Measurements from ENCODE around the gene ZNF775.
A peak's percentile ranks its signal among the peaks of the same experiment; 100 is the strongest.

The ZNF775 gene

DNA sequence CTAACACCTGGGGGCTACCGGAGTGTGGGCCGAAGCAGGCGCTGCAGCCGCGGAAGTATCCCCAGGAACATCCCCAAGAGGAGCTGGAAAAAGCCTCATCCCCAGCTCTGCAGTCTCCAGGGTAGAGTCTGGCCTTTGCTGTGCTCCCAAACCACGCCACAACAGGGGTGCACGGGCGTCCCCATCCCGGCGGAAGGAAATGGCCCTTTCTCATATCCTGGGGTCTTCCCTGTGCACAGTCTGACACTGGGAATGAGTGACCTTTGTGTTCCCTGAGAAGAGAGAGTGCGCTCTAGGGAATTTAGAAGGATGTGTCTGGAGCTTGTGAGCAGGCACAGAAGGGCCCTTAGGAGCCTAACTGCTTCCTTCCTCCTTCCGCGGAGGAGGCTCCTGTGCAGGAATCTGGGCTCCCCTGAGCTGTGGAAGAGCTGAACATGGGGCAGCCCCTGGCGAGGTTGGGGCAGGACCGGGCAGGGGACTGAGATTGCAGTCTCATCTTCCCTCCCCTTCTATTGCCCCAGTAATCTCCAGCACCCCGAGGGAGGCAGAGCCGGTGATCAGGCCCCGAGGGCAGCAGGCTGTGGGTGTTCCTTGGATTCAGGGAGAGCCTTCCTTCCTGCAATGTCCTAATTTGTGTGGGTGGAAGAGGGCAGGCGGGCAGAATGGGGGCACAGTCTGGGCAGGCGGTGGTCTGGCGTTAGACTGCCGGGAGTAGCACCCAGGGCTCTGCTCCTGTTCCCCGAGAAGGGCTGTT lies 9.2 kb upstream of the ZNF775 start:
- no peak for DNase-seq

DNA sequence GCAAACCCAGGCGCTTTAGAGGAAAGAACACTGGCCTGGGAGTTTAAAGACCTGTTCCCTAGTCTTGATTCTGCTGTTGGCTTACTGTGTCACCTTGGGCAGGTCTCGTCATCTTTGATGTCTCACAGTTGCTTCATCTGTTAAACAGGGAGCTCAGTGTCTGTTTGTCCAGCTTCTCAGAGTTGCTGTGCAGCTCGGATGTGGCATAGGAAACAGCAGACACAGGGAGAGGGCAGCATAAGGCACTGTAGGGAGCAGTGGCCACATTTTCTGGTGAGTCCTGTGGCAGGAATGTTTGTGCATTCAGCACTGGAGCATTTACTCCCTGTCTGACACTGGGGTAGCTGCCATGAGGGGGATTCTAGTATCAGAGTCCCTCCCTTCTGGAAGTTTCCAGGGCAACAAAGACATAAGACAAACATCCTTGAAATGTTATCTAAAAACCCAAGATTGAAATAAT lies 8.5 kb upstream of the ZNF775 start:
- no peak for DNase-seq

DNA sequence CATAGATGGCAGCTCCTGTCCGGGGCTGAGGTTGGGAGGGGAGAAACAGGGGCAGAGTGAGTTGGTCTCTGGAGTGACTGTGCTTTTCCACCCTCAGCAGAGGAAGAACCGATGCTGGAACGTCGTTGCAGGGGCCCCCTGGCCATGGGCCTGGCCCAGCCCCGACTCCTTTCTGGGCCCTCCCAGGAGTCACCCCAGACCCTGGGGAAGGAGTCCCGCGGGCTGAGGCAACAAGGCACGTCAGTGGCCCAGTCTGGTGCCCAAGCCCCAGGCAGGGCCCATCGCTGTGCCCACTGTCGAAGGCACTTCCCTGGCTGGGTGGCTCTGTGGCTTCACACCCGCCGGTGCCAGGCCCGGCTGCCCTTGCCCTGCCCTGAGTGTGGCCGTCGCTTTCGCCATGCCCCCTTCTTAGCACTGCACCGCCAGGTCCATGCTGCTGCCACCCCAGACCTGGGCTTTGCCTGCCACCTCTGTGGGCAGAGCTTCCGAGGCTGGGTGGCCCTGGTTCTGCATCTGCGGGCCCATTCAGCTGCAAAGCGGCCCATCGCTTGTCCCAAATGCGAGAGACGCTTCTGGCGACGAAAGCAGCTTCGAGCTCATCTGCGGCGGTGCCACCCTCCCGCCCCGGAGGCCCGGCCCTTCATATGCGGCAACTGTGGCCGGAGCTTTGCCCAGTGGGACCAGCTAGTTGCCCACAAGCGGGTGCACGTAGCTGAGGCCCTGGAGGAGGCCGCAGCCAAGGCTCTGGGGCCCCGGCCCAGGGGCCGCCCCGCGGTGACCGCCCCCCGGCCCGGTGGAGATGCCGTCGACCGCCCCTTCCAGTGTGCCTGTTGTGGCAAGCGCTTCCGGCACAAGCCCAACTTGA lies 7.8 kb upstream of the ZNF775 start:
- DNase-seq: no peak

DNA sequence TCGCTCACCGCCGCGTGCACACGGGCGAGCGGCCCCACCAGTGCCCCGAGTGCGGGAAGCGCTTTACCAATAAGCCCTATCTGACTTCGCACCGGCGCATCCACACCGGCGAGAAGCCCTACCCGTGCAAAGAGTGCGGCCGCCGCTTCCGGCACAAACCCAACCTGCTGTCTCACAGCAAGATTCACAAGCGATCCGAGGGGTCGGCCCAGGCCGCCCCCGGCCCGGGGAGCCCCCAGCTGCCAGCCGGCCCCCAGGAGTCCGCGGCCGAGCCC lies 7.2 kb upstream of the ZNF775 start:
- no peak for DNase-seq

DNA sequence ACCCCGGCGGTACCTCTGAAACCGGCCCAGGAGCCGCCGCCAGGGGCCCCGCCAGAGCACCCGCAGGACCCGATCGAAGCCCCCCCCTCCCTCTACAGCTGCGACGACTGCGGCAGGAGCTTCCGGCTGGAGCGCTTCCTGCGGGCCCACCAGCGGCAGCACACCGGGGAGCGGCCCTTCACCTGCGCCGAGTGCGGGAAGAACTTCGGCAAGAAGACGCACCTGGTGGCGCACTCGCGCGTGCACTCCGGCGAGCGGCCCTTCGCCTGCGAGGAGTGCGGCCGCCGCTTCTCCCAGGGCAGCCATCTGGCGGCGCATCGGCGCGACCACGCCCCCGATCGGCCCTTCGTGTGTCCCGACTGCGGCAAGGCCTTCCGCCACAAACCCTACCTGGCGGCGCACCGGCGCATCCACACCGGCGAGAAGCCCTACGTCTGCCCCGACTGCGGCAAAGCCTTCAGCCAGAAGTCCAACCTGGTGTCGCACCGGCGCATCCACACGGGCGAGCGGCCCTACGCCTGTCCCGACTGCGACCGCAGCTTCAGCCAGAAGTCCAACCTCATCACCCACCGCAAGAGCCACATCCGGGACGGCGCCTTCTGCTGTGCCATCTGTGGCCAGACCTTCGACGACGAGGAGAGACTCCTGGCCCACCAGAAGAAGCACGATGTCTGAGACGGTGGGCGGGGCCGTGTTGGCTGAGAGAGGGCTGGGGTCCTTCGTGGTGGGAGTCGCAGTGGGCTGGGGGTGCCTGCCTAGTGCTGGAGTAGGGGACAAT lies 6.7 kb upstream of the ZNF775 start:
- no peak for DNase-seq

DNA sequence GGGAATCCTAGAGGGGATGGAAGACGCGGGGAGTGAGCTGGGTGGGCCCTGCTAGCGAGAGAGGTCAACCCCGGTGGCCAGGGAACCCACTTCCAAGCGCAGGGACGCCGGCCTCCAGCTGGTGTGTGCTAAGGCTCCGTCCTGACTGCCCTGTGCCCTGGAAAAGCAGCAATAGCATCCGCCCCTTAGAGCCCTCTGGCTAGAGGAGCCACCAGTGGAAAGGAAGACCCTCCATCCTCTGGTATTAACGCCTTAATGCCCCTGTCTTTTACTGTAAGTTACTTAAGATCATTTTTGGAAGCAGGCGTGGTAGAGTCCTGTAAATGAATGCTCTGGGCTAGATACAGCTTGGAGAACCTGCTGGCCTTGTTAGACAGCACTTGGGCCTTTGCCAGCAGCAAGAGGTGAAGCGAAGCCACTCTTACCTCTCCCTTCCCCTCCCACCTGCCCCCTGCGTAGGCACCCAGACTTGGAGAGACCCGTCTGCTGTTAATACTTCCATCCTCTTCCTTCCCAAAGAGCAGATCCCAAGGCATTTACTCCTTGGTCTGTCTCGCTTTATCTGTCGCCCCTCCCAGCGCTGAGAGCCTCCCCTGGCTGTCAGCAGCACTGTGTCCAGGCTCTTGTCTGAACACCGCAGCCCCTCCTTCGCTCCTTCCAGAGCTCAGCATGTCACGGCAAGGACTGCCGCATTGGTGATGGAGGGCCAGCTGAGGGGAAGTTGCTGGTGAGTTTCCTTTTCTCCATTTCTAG lies 5.9 kb upstream of the ZNF775 start:
- DNase-seq: no peak

DNA sequence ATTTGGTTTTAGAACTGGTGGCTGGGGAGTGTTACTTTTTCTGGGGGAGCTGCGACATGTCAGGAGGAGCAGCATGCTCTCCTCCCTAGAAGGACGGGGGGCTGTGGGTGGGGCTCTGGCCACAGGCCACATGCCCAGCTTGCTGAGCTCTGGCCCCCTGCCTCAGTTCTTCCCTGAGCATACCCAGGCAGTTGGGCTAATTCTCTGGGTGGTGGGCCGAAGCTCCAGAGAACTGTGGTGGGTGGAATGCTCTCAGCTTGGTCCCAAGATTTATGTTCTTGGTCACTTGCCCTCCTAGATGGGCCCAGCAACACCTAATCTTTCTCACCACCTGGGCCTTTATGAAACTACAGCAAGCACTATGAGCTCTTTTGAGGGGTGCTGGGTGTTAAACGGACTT lies 5.1 kb upstream of the ZNF775 start:
- DNase-seq: no peak

DNA sequence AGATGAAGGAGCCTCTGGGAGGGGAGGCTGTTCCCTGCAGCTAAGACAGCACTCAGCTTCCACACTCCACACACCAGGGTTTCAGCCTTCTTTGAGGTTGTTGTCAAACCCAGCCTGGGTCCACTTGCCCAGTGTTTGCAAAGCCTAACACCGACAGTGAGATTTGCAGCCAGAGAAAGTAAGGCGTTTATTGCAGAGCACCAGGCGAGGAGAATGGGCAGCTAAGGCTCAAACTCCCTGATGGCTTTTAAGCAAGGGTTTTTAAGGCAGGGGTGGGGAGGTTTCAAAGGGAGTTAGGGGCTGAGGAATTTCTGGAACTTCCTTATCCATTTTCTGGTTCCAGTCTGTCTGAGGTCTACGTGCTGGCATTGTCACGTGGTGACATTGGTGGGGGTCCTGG lies 4.7 kb upstream of the ZNF775 start:
- no peak for DNase-seq

DNA sequence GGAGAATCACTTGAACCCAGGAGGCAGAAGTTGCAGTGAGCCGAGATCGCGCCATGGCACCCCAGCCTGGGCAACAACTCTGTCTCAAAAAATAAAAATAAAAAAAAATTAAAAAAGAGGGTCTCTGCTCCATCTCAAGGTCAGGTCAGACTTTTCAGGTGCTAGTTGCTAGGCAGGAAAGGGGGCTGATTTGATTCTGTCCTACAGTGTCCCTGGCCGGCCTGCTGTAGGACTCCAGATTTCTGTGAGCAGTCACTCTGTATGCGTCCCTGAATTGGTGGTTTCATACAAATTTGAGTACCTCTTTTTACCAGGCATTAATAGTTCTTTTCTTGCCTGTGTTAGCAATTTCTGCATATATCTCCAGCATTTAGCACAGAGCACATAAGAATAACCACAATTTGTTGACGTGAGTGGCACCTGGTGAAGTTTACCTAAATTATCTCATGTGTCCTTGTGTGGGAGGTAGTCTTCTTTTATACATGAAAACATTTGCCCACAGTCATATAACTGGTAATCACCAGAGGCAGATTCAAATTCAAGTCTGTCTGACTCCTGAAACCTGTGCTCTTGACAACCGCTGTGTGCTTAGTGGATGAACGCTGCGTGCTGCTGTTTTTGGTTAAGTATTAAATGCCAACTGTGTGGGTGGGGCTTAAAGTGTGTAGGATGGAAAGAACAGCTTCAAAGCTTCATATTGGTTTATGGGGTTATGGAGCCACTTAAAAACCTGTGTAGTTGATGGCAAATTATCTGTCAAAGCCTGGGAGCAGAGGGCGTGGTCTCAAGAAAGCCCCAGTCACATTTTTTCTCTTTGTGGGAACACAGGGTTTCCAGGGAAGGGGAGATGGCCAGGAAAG lies 3.2 kb upstream of the ZNF775 start:
- DNase-seq: no peak

DNA sequence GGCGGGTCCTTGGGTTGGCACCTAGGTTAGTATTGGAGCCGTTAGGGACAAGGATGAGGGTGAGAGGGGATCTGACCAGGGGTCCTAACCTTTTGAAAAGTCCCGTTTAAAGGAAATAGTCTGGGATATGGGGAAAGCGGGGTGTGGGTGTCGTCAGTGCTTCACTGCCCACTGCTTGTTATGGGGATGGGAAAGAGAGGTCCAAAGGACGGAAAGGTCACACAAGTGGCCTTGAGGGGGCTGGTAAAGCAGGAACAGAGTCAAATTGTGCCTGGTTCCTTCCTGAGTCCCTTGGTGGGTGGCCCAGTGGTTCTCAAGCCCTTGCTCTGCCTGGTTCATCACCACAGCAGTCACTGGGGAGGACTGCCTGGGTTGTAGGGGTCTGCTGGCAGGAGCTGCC lies 2.6 kb upstream of the ZNF775 start:
- no peak for DNase-seq

DNA sequence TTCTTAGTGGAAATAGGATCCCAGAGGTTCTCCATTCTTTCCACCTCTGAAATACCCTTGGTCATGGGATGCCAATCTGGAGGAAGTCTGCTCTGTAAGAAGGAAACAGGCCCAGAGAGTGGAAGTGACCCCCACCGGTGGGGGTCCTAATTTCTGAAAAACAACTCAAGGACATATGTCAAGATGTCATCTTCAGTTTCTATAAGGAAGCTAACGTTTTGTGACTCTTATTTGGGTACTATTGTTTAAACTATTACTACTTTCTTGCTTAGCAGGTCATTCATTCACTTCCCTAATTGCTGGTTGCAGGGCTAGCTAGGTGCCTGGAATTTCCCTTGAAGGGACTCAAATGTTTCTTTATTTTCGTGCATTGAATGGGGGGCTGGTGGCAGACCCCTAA lies 1.9 kb upstream of the ZNF775 start:
- DNase-seq: no peak

DNA sequence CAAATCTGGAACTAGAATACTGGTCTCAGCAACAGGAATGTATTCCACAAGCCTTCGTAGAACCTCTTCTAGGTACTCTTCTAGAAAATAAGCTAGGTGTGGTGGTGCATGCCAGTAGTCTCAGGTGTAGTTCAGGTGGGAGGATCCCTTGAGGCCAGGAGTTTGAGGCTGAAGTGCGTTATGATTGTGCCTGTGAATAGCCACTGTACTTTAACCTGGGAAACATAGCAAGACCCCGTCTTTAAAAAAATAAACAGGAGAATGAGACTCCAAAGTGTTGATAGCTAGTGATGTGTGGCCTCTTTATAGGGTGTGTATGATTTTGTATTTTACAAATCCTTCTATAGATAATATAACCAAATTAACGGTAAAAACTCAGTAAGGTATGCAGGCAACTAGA lies 1.5 kb upstream of the ZNF775 start:
- no peak for DNase-seq

DNA sequence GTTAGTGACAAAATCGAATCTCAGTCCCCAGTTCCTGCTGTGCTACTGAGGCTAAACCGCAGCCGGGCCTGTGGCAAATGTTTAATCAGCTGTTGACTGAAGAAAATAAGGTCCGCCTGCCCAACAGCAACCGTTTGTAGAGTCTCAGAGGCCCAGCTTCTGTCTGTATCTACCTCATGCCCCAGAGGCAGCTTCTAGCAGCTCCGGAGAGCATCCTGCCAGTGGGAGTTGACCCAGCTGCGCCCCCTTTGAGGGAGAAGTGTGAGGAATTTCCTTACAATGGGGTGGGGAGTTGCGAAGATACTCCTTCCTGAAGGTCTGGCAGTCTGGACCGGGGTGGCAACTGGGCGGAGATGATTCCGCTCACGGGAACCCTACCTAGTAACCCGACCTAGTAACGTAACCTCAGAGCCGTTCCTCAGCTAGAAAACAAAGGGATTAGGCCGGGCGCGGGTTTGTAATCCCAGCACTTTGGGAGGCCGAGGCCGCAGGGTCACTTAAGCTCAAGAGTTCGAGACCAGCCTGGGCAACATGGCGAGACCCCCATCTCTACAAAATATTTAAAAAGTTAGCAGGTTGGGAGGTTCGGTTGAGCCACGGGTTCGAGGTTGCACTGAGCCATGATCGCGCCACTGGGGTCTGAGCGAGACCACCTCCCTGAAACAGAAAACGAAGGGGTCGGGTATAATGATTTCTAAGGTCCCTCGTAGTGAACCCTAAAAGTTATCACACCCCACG lies 846 bp upstream of the ZNF775 start:
- peak; percentile 34 for DNase-seq

DNA sequence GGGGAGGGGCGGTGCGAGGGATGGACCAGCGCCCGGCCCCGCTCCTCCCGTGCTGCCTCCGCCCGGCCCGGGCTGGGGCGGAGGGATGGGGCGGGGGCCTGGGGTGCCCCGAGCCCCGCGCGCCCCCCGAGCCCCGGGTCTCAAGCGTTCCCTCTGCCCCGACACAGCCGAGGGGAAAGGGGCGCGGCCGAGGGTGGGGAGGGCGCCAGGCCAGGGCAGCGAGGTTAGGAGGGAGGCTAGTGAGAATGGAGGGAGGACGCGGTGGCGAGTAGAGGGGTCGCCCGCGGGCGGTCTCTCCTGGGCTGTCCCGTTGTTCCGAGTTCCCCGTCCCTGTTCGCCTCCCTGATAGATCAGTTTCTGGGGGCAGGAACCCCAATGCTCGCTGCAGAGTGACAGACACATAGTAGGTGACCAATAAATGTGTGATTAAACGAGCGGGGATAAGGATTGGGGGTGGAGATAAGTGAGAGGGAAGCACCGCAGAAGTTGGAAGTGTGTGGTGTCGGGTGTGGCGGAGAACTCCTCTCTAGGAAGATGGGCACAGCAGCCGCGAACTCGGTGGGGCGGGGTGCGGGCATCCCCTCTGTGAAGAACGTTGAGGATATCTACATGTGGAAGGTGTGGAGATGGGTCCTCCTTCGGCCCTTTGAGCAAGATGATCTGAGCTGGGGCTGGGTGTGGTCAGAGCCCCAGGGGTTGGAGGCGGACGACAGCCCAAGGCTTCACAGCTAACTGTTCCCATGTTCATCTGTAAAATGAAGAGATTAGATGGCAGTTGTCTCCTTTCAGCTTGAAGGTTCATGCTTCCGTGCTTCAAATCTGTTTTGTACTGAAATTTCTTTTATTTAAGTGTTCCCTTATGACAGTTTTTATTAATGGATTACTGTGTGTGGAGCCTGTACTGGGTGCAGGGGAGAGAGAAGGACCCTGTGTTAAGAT lies 580 bp downstream of the ZNF775 start:
- no peak for DNase-seq

DNA sequence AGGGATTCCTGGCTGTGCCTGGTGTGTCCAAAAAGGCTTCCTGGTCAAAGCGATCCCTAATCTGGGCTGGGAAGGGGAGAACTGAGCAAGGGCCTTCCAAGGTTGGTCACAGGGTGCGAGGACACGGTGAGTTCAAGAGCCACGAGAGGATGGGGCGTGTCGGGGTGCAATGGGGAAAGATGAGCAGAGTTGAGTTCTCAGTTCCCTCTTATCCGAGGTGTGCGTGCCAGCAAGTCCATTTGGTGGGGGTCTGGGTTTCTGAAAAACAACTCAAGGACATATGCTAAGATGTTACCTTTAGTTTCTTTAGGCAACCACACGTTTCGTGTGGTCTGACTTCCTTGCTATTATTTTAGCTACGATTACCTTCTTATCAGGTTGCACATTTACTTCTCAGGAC lies 1.3 kb downstream of the ZNF775 start:
- DNase-seq: no peak

DNA sequence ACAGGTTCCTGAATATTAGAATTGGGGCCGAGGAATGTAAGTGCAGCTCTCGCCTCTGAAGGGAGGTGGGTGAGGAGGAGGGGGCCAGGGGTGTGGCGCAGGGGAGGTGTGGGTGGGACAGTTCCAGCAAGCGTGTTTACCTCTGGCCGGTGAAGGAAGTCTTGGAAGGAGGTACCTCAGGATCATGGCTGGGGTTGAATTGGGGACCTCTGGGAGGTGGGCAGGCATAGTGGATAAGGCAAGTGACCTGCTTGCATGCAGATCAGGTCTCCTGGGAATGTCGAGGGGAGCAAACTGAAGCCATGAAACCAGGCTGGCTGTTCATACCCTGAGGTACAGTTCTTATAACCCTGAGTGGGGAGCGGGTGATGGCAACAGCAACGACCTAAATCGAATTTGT lies 2.0 kb downstream of the ZNF775 start:
- DNase-seq: no peak

DNA sequence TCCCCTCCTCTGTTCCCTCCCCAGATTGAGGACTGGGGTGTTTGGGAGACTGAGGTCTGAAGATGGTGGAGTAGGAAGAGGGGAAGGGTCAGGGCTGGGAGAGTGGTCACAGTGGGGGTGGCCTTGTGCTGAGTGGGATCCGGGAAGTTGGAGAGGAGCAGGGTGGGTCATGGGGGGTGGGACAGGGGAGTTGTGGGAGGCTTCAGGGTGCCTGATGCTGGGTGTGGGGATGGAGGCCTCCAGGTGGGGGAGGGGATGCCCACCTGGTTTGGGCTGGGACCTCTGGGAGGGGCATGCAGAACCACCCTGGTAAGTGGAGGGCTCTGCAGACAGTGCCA lies 2.6 kb downstream of the ZNF775 start:
- DNase-seq: no peak

DNA sequence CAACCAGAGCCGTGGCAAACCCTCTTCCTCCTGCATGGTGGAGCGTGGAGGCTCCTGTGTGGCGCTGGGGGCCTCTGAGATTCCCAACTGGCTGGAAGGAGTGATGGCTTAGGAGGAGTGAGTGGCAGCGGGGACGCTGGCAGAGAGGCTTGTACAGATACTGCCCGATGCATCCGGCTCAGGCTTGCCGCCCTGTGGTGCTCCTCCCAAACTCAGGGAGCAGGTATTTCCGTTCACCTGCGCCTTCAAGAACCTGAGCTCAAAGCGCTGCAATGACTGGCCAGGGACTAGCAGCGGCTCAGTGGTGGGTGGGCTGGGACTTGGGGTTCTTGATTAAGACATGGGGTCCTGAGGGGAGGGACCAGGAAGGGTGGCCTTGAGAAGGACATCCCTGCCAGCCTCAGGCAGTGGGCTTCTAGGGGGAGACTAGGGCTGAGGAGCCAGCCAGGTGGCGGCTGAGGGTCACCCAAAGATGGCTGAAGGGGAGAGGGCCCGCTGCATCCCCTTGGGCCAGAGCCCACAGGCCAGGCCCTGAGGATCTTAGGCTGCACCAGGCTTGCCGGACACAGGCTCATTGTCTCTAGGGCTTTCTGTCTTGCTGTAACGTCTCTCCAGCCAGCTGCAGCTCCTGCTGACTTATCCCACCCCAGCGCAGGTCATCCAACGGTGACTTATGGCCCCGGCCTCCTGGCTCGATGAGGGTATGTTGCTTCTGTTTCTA lies 3.2 kb downstream of the ZNF775 start:
- no peak for DNase-seq

DNA sequence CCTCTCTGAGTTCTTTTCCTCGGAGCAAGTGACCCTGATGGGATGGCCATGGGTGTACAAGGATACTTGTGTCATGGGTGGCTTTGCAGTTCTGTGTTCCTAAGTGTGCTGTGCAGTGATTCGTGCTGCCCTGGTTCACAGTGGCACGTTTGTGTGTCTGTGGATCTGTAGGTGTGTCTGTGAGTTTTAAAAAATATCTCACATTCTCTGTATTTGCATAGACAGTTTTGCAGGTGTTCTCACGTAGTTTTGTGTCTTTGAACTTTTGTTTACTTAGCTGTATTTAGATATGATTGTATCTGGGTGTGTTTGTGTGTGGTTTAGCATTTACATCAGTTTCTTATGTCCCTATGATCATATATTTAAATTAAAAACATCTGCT lies 3.7 kb downstream of the ZNF775 start:
- no peak for DNase-seq
